Thyroid gland (tissue), 4 donors: ENCODE data around the gene CDKL1. TPM values are rescaled to one million over a fixed set of nuclear protein-coding genes. Genes with fewer than 3 reads are reported as not detected.

Experiments
- DNase-seq, 2 donors: peaks; one replicate each; pipeline ENCODE4 v3.0.0-alpha.2; 2019
- H3K27ac ChIP-seq, 3 donors: fragments of 200-600 bp; sonication (generic); 1 replicate in 2 of 3; 2 replicates in 1 of 3; pipeline ENCODE4 v1.5.1; 2016 to 2019; ENCODE audit warnings: mild to moderate bottlenecking in 1 of 3, moderate library complexity in 1 of 3
- H3K27me3 ChIP-seq: fragments of 200-600 bp; sonication (generic); one replicate; pipeline ENCODE4 v1.5.1; 2019
- H3K36me3 ChIP-seq, 2 donors: fragments of 200-600 bp; sonication (generic); one replicate each; pipeline ENCODE4 v1.5.1; 2016 to 2019
- H3K4me1 ChIP-seq, 2 donors: fragments of 200-600 bp; sonication (generic); one replicate each; pipeline ENCODE4 v1.5.1; 2017 to 2019
- H3K4me3 ChIP-seq, 3 donors: fragments of 200-600 bp; sonication (generic); replicated peaks in 1 of 3; 1 replicate in 2 of 3; 2 replicates in 1 of 3; pipeline ENCODE4 v1.5.1; 2016; ENCODE audit warnings: mild to moderate bottlenecking in 1 of 3
- H3K9me3 ChIP-seq: fragments of 200-600 bp; sonication (generic); one replicate; pipeline ENCODE4 v1.5.1; 2017
- CTCF ChIP-seq, 6 experiments: fragments of 200-600 bp in 3 of 6; fragments of 450-650 bp in 3 of 6; sonication (generic) in 3 of 6; IDR thresholded peaks; one replicate each; pipeline ENCODE4 v1.5.1; 2016 to 2019; ENCODE audit warnings: antibody characterized with exemption in 6 of 6, mild to moderate bottlenecking in 2 of 6, inconsistent platforms in 1 of 6, moderate library complexity in 1 of 6
- POLR2A ChIP-seq, 2 donors: fragments of 450-650 bp; IDR thresholded peaks; one replicate each; pipeline ENCODE4 v1.6.1; 2017; ENCODE audit warnings: antibody characterized with exemption in 2 of 2, mild to moderate bottlenecking in 2 of 2, moderate library complexity in 1 of 2
- WGBS, 2 donors: methylation state at CpG; one replicate each; pipeline ENCODE4 v1.1.5; 2017; 5-methylcytosine and 5-hydroxymethylcytosine counted together
- intact Hi-C: fragments of 100-400 bp; cut with DNase I; formaldehyde crosslinking; loops from one replicate; pipeline ENCODE4 v1.15.1; 2023
- total RNA-seq, 4 donors: library from RNA; depleted of rRNA; stranded (reverse); fragments of >200 nt; gene quantifications; one replicate each; pipeline ENCODE4 v1.2.3, GENCODE V29; 2016

Gene CDKL1
- total RNA-seq, 4 donors from 2014 or later = 18.6 to 37.9 (median 35.5) TPM

GRCh38 chr14:50355692-50356091 lies 41.0 kb downstream of the CDKL1 start:
- WGBS, 2 donors = 90 to 97% methylated on average over 1 of the region's 1 CpG
- TF ChIP-seq CTCF (IDR thresholded peaks at IDR 0.05) (no peak), POLR2A (IDR thresholded peaks at IDR 0.05) (no peak)

GRCh38 chr14:50354527-50354926 lies 42.2 kb downstream of the CDKL1 start:
- no peak overlapping the region for H3K4me3 ChIP-seq
- intact Hi-C loops = no loop called here
- H3K27ac ChIP-seq = no peak overlapping the region
- H3K9me3 ChIP-seq = no peaks in the 10 kb centered on the region
- no peak for DNase-seq
- H3K4me1 ChIP-seq = no peaks in the 10 kb centered on the region
- 0 to 73% methylated on average over 1 of the region's 1 CpG for WGBS, 2 donors
- H3K36me3 ChIP-seq = no peaks in the 10 kb centered on the region
- no peaks in the 10 kb centered on the region for H3K27me3 ChIP-seq
- TF ChIP-seq POLR2A (IDR thresholded peaks at IDR 0.05) (no peak), CTCF (IDR thresholded peaks at IDR 0.05) (no peak)

More at GRCh38 chr14:50355692-50356091, 41.0 kb downstream of the CDKL1 start:
- no peak overlapping the region for H3K4me3 ChIP-seq
- H3K27ac ChIP-seq = no peak overlapping the region
- no peak for DNase-seq
- no peaks in the 10 kb centered on the region for H3K4me1 ChIP-seq
- intact Hi-C loops = no loop called here
- no peaks in the 10 kb centered on the region for H3K27me3 ChIP-seq
- H3K36me3 ChIP-seq = no peaks in the 10 kb centered on the region
- H3K9me3 ChIP-seq = no peaks in the 10 kb centered on the region

- Histone ChIP-seq H3K27ac (no peak overlapping the region), H3K4me1 (no peaks in the 10 kb centered on the region), H3K4me3 (no peak overlapping the region)
Observed at GRCh38 chr14:50353126-50353525, 43.6 kb downstream of the CDKL1 start.

GRCh38 chr14:50352584-50352983 lies 44.1 kb downstream of the CDKL1 start:
- Histone ChIP-seq H3K36me3 (no peaks in the 10 kb centered on the region), H3K4me1 (peaks cover 2 to 3% of the 10 kb centered on the region in 2 donors), H3K27ac (no peak overlapping the region), H3K4me3 (no peak overlapping the region), H3K27me3 (no peaks in the 10 kb centered on the region), H3K9me3 (no peaks in the 10 kb centered on the region)
- 86 to 88% methylated on average over 4 of the region's 4 CpGs for WGBS, 2 donors
- intact Hi-C loops = no loop called here
- TF ChIP-seq CTCF (IDR thresholded peaks at IDR 0.05) = no peak
- DNase-seq = no peak

More at GRCh38 chr14:50353126-50353525, 43.6 kb downstream of the CDKL1 start:
- DNase-seq = no peak
- no peaks in the 10 kb centered on the region for H3K9me3 ChIP-seq
- intact Hi-C loops = no loop called here
- H3K36me3 ChIP-seq = no peaks in the 10 kb centered on the region
- 84 to 85% methylated on average over 4 of the region's 4 CpGs for WGBS, 2 donors
- H3K27me3 ChIP-seq = no peaks in the 10 kb centered on the region
- TF ChIP-seq CTCF (IDR thresholded peaks at IDR 0.05) (no peak), POLR2A (IDR thresholded peaks at IDR 0.05) (no peak)

GRCh38 chr14:50350975-50351374 lies 45.7 kb downstream of the CDKL1 start:
- intact Hi-C loops = no loop called here
- no peaks in the 10 kb centered on the region for H3K9me3 ChIP-seq
- WGBS, 2 donors = 69 to 79% methylated on average over 2 of the region's 2 CpGs
- no peaks in the 10 kb centered on the region for H3K36me3 ChIP-seq
- H3K4me1 ChIP-seq = peaks cover 10 to 15% of the 10 kb centered on the region in 2 donors
- no peaks in the 10 kb centered on the region for H3K27me3 ChIP-seq
- H3K4me3 ChIP-seq = no peak overlapping the region
- TF ChIP-seq CTCF (IDR thresholded peaks at IDR 0.05) (no peak), POLR2A (IDR thresholded peaks at IDR 0.05) (no peak)
- DNase-seq = no peak
- H3K27ac ChIP-seq = no peak overlapping the region
